RCC 7860 (cell line): Measurements from ENCODE around the gene S100A7A.
"Not testable (repeated sequence)": the region's sequence is repeated elsewhere in the genome, so short reads cannot be mapped to it uniquely, and the experiment has no call there.

Experiments used
- DNase-seq: peaks from one replicate; pipeline ENCODE4 v3.0.0-alpha.2; 2015; ENCODE audit warnings: low spot score
- FAIRE-seq: peaks from 2 replicates; lab custom pipeline; 2012; peaks lifted over from hg19 to GRCh38; lab: Jason Lieb, UNC

S100A7A gene

GRCh38 chr1:153394391-153394790 is 21.9 kb upstream of the S100A7A start:
- FAIRE-seq (no peak), DNase-seq (no peak)

- DNase-seq (no peak), FAIRE-seq (no peak)
These were observed 21.1 kb upstream of the S100A7A start for GRCh38 chr1:153395136-153395685.

GRCh38 chr1:153395776-153396175 is 20.5 kb upstream of the S100A7A start:
- FAIRE-seq, result no peak
- DNase-seq, result no peak

- no peak for FAIRE-seq
- no peak for DNase-seq
These were observed 19.9 kb upstream of the S100A7A start for GRCh38 chr1:153396461-153396860.

GRCh38 chr1:153397051-153397923 is 19.0 kb upstream of the S100A7A start:
- FAIRE-seq (no peak), DNase-seq (no peak)

GRCh38 chr1:153397924-153398651 is 18.2 kb upstream of the S100A7A start:
- no peak for FAIRE-seq

GRCh38 chr1:153399401-153400055 is 16.8 kb upstream of the S100A7A start:
- DNase-seq, result no peak
- FAIRE-seq, result no peak

More at GRCh38 chr1:153397924-153398651, 18.2 kb upstream of the S100A7A start:
- DNase-seq, result no peak

GRCh38 chr1:153400244-153400643 is 16.1 kb upstream of the S100A7A start:
- FAIRE-seq (no peak), DNase-seq (no peak)

- FAIRE-seq, result no peak
- DNase-seq, result no peak
These were observed 14.9 kb upstream of the S100A7A start for GRCh38 chr1:153401461-153401860.

GRCh38 chr1:153402226-153402625 is 14.1 kb upstream of the S100A7A start:
- FAIRE-seq (no peak), DNase-seq (no peak)

GRCh38 chr1:153403421-153404085 is 12.8 kb upstream of the S100A7A start:
- no peak for FAIRE-seq

GRCh38 chr1:153404086-153404635 is 12.2 kb upstream of the S100A7A start:
- FAIRE-seq (no peak), DNase-seq (no peak)

More at GRCh38 chr1:153403421-153404085, 12.8 kb upstream of the S100A7A start:
- no peak for DNase-seq

GRCh38 chr1:153404768-153405167 is 11.6 kb upstream of the S100A7A start:
- DNase-seq, result no peak
- FAIRE-seq, result no peak

- FAIRE-seq, DNase-seq: not testable (repeated sequence)
These were observed 10.3 kb upstream of the S100A7A start for GRCh38 chr1:153405825-153406599.

- DNase-seq, FAIRE-seq: not testable (repeated sequence)
These were observed 9.0 kb upstream of the S100A7A start for GRCh38 chr1:153407274-153407673.

GRCh38 chr1:153413961-153414360 is 2.4 kb upstream of the S100A7A start:
- not testable (repeated sequence) for FAIRE-seq, DNase-seq

- FAIRE-seq, result no peak
These were observed 992 bp downstream of the S100A7A start for GRCh38 chr1:153417136-153417888.

GRCh38 chr1:153418758-153419435 is 2.6 kb downstream of the S100A7A start:
- not testable (repeated sequence) for DNase-seq, FAIRE-seq

More at GRCh38 chr1:153417136-153417888, 992 bp downstream of the S100A7A start:
- DNase-seq, result no peak
